H1 (cell line): ENCODE results near the gene USH2A. TPM values are rescaled to one million over a fixed set of nuclear protein-coding genes. Genes with fewer than 3 reads are reported as not detected.

ENCODE experiments used
- CTCF ChIA-PET: fragments of 300-600 bp; sonication (Branson Sonifier 250); formaldehyde crosslinking; loops from one replicate; lab custom pipeline; 2021; ENCODE audit not compliant: partially characterized antibody; lab: Charles Lee
- POLR2A ChIA-PET: fragments of 300-600 bp; sonication (Branson Sonifier 250); formaldehyde crosslinking; loops from one replicate; lab custom pipeline; 2021; ENCODE audit warnings: inconsistent platforms; ENCODE audit not compliant: partially characterized antibody; lab: Charles Lee
- DNase-seq, 2 experiments: peaks; one replicate each; pipeline versions ENCODE4 v3.0.0 to v3.0.0-alpha.2; 2010 to 2022; ENCODE audit warnings: low spot score in 2 of 2, low read depth in 1 of 2, mixed read lengths in 1 of 2
- FAIRE-seq: peaks from 2 replicates; lab custom pipeline; 2011; peaks lifted over from hg19 to GRCh38; lab: Jason Lieb, UNC
- H2AFZ ChIP-seq: 2 replicates; pipeline ENCODE4 v1.8.1; 2012; ENCODE audit warnings: low read length, inconsistent platforms
- H2AK5ac ChIP-seq: 2 replicates; pipeline ENCODE4 v1.6.1; 2013; ENCODE audit warnings: low read depth, low read length
- H2BK120ac ChIP-seq: replicated peaks from 2 replicates; pipeline ENCODE3; 2013; ENCODE audit warnings: low read depth, low read length, inconsistent platforms
- H2BK12ac ChIP-seq: 2 replicates; pipeline ENCODE4 v1.6.1; 2013; ENCODE audit warnings: low read depth, low read length
- H2BK15ac ChIP-seq: 2 replicates; pipeline ENCODE4 v1.6.1; 2013; ENCODE audit warnings: low read length
- H2BK20ac ChIP-seq: 2 replicates; pipeline ENCODE4 v1.6.1; 2013; ENCODE audit warnings: low read length
- H2BK5ac ChIP-seq: 2 replicates; pipeline ENCODE4 v1.6.1; 2013; ENCODE audit warnings: low read depth, low read length
- H3K14ac ChIP-seq: 2 replicates; pipeline ENCODE4 v1.6.1; 2013; ENCODE audit warnings: inconsistent platforms; ENCODE audit not compliant: insufficient read length
- H3K18ac ChIP-seq: 2 replicates; pipeline ENCODE4 v1.6.1; 2013; ENCODE audit warnings: low read length; ENCODE audit errors: extremely low read depth
- H3K23ac ChIP-seq: 2 replicates; pipeline ENCODE4 v1.6.1; 2013; ENCODE audit warnings: inconsistent platforms; ENCODE audit not compliant: insufficient read length
- H3K23me2 ChIP-seq: 2 replicates; pipeline ENCODE4 v1.6.1; 2013; ENCODE audit warnings: low read depth, low read length
- H3K27ac ChIP-seq: 2 replicates; pipeline ENCODE4 v1.6.1; 2011; ENCODE audit warnings: low read depth, low read length, inconsistent platforms
- H3K27me3 ChIP-seq, 4 experiments: replicated peaks in 1 of 4; 1 replicate in 1 of 4; 2 replicates in 3 of 4; pipeline versions ENCODE4 v1.6.1 to v1.8.1; 2011 to 2013; ENCODE audit warnings: low read length in 3 of 4, mild to moderate bottlenecking in 3 of 4, inconsistent platforms in 2 of 4, mixed read lengths in 2 of 4, moderate library complexity in 1 of 4; ENCODE audit not compliant: control insufficient read depth in 3 of 4, insufficient read depth in 3 of 4; ENCODE audit errors: extremely low read depth in 1 of 4
- H3K36me3 ChIP-seq, 4 experiments: 2 replicates each; pipeline versions ENCODE4 v1.6.1 to v1.8.1; 2011 to 2013; ENCODE audit warnings: mild to moderate bottlenecking in 4 of 4, low read length in 3 of 4, moderate library complexity in 2 of 4, control low read depth in 1 of 4, inconsistent platforms in 1 of 4; ENCODE audit not compliant: insufficient read depth in 4 of 4, control insufficient read depth in 2 of 4
- H3K4ac ChIP-seq: replicated peaks from 2 replicates; pipeline ENCODE3; 2013; ENCODE audit warnings: low read length, low read depth, mixed read lengths, inconsistent platforms; ENCODE audit not compliant: insufficient read length
- H3K4me1 ChIP-seq, 4 experiments: replicated peaks in 1 of 4; 1 replicate in 1 of 4; 2 replicates in 3 of 4; pipeline versions ENCODE4 v1.6.1 to v1.8.1; 2011 to 2013; ENCODE audit warnings: low read length in 3 of 4, inconsistent platforms in 2 of 4, mixed read lengths in 1 of 4; ENCODE audit not compliant: insufficient read depth in 4 of 4, control insufficient read depth in 3 of 4
- H3K4me2 ChIP-seq, 2 experiments: 2 replicates each; pipeline versions ENCODE4 v1.6.1 to v1.8.1; 2011 to 2013; ENCODE audit warnings: low read depth in 2 of 2, low read length in 2 of 2, control low read depth in 1 of 2, inconsistent platforms in 1 of 2, mild to moderate bottlenecking in 1 of 2; ENCODE audit not compliant: insufficient read depth in 1 of 2
- H3K4me3 ChIP-seq, 4 experiments: fragments of 200-600, 300-600 bp in 1 of 4; sonication (generic), shearing (Covaris generic), sonication (Bioruptor Twin) in 1 of 4; 2 replicates each; pipeline versions ENCODE4 v1.5.1 to v1.8.1; 2011 to 2016; ENCODE audit warnings: low read length in 4 of 4, low read depth in 3 of 4, control low read depth in 2 of 4, inconsistent platforms in 2 of 4, mild to moderate bottlenecking in 2 of 4, mixed read lengths in 1 of 4, moderate library complexity in 1 of 4; ENCODE audit not compliant: insufficient read depth in 2 of 4; ENCODE audit errors: extremely low read depth in 1 of 4
- H3K56ac ChIP-seq: replicated peaks from 2 replicates; pipeline ENCODE3; 2013; ENCODE audit warnings: low read depth, mild to moderate bottlenecking, mixed read lengths, low read length, inconsistent platforms; ENCODE audit not compliant: insufficient read length
- H3K79me1 ChIP-seq: 2 replicates; pipeline ENCODE4 v1.6.1; 2013; ENCODE audit warnings: low read depth, low read length, control low read depth
- H3K79me2 ChIP-seq, 2 experiments: 2 replicates each; pipeline versions ENCODE4 v1.6.1 to v1.8.1; 2012 to 2013; ENCODE audit warnings: low read length in 2 of 2, mild to moderate bottlenecking in 2 of 2, inconsistent platforms in 1 of 2; ENCODE audit not compliant: insufficient read depth in 2 of 2, control insufficient read depth in 1 of 2
- H3K9ac ChIP-seq, 4 experiments: replicated peaks in 1 of 4; 1 replicate in 1 of 4; 2 replicates in 3 of 4; pipeline versions ENCODE4 v1.6.1 to v1.8.1; 2011 to 2013; ENCODE audit warnings: low read depth in 3 of 4, low read length in 3 of 4, control low read depth in 2 of 4, mild to moderate bottlenecking in 2 of 4, moderate library complexity in 2 of 4, inconsistent platforms in 1 of 4; ENCODE audit errors: extremely low read depth in 1 of 4
- H3K9me3 ChIP-seq, 2 experiments: 2 replicates each; pipeline versions ENCODE4 v1.6.1 to v1.8.1; 2012 to 2013; ENCODE audit warnings: mild to moderate bottlenecking in 2 of 2, moderate library complexity in 2 of 2, control low read depth in 1 of 2, inconsistent platforms in 1 of 2, low read depth in 1 of 2, low read length in 1 of 2, mixed read lengths in 1 of 2; ENCODE audit not compliant: insufficient read depth in 2 of 2
- H4K20me1 ChIP-seq, 2 experiments: replicated peaks in 1 of 2; 2 replicates each; pipeline versions ENCODE3 to v1.8.1; 2011 to 2013; ENCODE audit warnings: inconsistent platforms in 2 of 2, low read length in 2 of 2, mild to moderate bottlenecking in 1 of 2; ENCODE audit not compliant: insufficient read depth in 2 of 2, control insufficient read depth in 1 of 2
- H4K5ac ChIP-seq: 2 replicates; pipeline ENCODE4 v1.6.1; 2013; ENCODE audit warnings: low read length, low read depth, mixed read lengths, inconsistent platforms; ENCODE audit not compliant: insufficient read length
- H4K8ac ChIP-seq: 2 replicates; pipeline ENCODE4 v1.8.0; 2013; ENCODE audit warnings: mild to moderate bottlenecking, moderate library complexity, low read length, inconsistent platforms; ENCODE audit not compliant: insufficient read depth; ENCODE audit errors: extremely low read depth
- H4K91ac ChIP-seq: replicated peaks from 2 replicates; pipeline ENCODE3; 2013; ENCODE audit warnings: low read length, mixed read lengths, inconsistent platforms; ENCODE audit not compliant: insufficient read length
- ATF2 ChIP-seq: IDR thresholded peaks from 2 replicates; pipeline ENCODE4 v1.6.1; 2012; ENCODE audit warnings: low read length, inconsistent platforms
- CTBP2 ChIP-seq: IDR thresholded peaks from 2 replicates; pipeline ENCODE4 v1.7.0; 2011; ENCODE audit warnings: borderline replicate concordance, mild to moderate bottlenecking, moderate library complexity, mixed read lengths, low read length; ENCODE audit not compliant: insufficient read depth, insufficient read length
- MAFK ChIP-seq: IDR thresholded peaks from 2 replicates; pipeline ENCODE4 v1.6.1; 2012; ENCODE audit warnings: low read depth, mild to moderate bottlenecking, improper control_type of control experiment, low read length
- TAF1 ChIP-seq: IDR thresholded peaks from 2 replicates; pipeline ENCODE4 v1.6.1; 2011; ENCODE audit warnings: mild to moderate bottlenecking, low read depth, low read length
- YY1 ChIP-seq: IDR thresholded peaks from 2 replicates; pipeline ENCODE4 v1.6.1; 2011; ENCODE audit warnings: low read depth, mild to moderate bottlenecking, low read length
- ZNF274 ChIP-seq: IDR thresholded peaks from 2 replicates; pipeline ENCODE4 v1.7.0; 2012; ENCODE audit warnings: low read length, borderline replicate concordance; ENCODE audit errors: extremely low read depth
- WGBS, 2 experiments: shearing (Covaris generic) in 1 of 2; methylation state at CpG; one replicate each; pipeline versions ENCODE4 v1.1.6 to v1.1.7; 2013 to 2015; ENCODE audit warnings: low lambda C conversion rate in 2 of 2, mixed read lengths in 2 of 2, inconsistent platforms in 1 of 2, low coverage in 1 of 2, missing lambda C conversion rate in 1 of 2; ENCODE audit not compliant: insufficient replicate concordance in 2 of 2, insufficient coverage in 1 of 2, insufficient read length in 1 of 2; ENCODE audit errors: extremely low coverage in 1 of 2, missing lambda C conversion rate in 1 of 2; 5-methylcytosine and 5-hydroxymethylcytosine counted together
- polyA plus RNA-seq, 7 experiments: library from polyadenylated mRNA; depleted of rRNA in 3 of 7; stranded (reverse) in 5 of 7; unstranded in 2 of 7; fragments of >200 nt in 5 of 7; fragments of 200-250 nt in 2 of 7; gene quantifications; 1 replicate in 5 of 7; 2 replicates in 1 of 7; 4 replicates in 1 of 7; pipeline versions ENCODE4 v1.2.1 to v1.2.3, GENCODE V29; 2011 to 2013; ENCODE audit warnings: missing spikeins in 2 of 7, mixed read lengths in 2 of 7
- total RNA-seq: library from RNA; stranded (reverse); fragmentation: NEBNext Ultra II Directional; extraction: Animal tissue kit (Norgen Biotek cat#: 25700); gene quantifications from 2 replicates; pipeline ENCODE4 v1.2.1, GENCODE V29; 2021
- TF ChIP-seq, protein P1 (sequence below): IDR thresholded peaks from 2 replicates; pipeline ENCODE4 v1.6.1; 2012; ENCODE audit warnings: inconsistent platforms

USH2A gene
- total and polyA plus RNA-seq, 2 of the 8 experiments (the other 6 are each of a cell fraction or from before 2014, with no cell fraction given): 0.02 to 0.17 TPM

GRCh38 chr1:215872658-215873057, 550.6 kb downstream of the USH2A start:
- Histone ChIP-seq H2BK20ac (no peak overlapping the region), H3K27me3 (no peaks in the 10 kb centered on the region), H3K4me3 (no peak overlapping the region), H2BK5ac (no peak overlapping the region), H2BK15ac (no peak overlapping the region), H3K14ac (no peak overlapping the region), H2AK5ac (no peak overlapping the region), H3K23ac (no peak overlapping the region), H2AFZ (peak overlapping the region; percentile 70; the same call in 1 of the 2 replicates), H3K56ac (no peak overlapping the region), H3K4ac (no peak overlapping the region), H3K36me3 (no peaks in the 10 kb centered on the region), H2BK120ac (no peak overlapping the region), H4K8ac (no peak overlapping the region), H4K5ac (no peak overlapping the region), H3K79me2 (no peaks in the 10 kb centered on the region), H3K4me2 (no peak overlapping the region), H4K20me1 (no peaks in the 10 kb centered on the region), H3K4me1 (no peaks in the 10 kb centered on the region), H3K23me2 (no peaks in the 10 kb centered on the region), H3K9me3 (no peaks in the 10 kb centered on the region), H3K18ac (no peak overlapping the region), H3K79me1 (no peaks in the 10 kb centered on the region), H3K27ac (no peak overlapping the region), H3K9ac (no peak overlapping the region), H2BK12ac (no peak overlapping the region), H4K91ac (no peak overlapping the region)
- ChIA-PET CTCF (interaction anchor here (0.7 to 1.7 kb wide), 4 partner anchors 12 to 580 kb away, joined by 3 to 4 read pairs (median 3); no protein-coding TSS in a partner anchor), POLR2A (no interaction called here)
- FAIRE-seq: no peak
- DNase-seq: no peak
- TF ChIP-seq TAF1 (no peak), YY1 (no peak), MAFK (no peak), ZNF274 (no peak), CTBP2 (no peak), ATF2 (no peak)
- TF ChIP-seq, protein P1, sequence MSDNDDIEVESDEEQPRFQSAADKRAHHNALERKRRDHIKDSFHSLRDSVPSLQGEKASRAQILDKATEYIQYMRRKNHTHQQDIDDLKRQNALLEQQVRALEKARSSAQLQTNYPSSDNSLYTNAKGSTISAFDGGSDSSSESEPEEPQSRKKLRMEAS: 0 out of 2 replicates have a peak, but pooled peaks have one; percentile 17
- 76% methylated on average over 3 of the region's 3 CpGs; no CpG with 5 or more reads in 1 of the 2 experiments for WGBS, 2 experiments
